ENCODE results near the gene SERPINA4.

DNA sequence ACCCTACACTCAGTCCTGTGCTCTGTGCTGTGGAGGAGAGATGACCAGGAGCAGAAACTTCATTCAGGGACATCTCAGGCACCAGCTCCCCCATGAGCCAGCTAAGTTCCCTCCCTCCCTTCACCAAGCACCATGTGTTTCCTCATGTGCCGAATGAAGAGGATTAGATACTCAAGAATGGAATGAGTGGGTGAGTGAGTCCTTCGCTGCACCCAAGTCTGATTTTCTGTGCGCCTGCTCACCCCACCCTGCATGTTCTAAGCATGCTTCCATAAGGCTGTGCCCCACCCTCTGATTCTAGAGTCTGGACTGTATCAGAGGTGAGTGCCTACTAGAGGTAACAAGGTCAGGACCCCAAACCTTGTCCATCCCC, 32.1 kb downstream of the SERPINA4 start:
- TF ChIP-seq, protein P1, sequence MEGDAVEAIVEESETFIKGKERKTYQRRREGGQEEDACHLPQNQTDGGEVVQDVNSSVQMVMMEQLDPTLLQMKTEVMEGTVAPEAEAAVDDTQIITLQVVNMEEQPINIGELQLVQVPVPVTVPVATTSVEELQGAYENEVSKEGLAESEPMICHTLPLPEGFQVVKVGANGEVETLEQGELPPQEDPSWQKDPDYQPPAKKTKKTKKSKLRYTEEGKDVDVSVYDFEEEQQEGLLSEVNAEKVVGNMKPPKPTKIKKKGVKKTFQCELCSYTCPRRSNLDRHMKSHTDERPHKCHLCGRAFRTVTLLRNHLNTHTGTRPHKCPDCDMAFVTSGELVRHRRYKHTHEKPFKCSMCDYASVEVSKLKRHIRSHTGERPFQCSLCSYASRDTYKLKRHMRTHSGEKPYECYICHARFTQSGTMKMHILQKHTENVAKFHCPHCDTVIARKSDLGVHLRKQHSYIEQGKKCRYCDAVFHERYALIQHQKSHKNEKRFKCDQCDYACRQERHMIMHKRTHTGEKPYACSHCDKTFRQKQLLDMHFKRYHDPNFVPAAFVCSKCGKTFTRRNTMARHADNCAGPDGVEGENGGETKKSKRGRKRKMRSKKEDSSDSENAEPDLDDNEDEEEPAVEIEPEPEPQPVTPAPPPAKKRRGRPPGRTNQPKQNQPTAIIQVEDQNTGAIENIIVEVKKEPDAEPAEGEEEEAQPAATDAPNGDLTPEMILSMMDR (IDR thresholded peaks at IDR 0.05; ENCODE audit: poor library complexity, severe bottlenecking): no peak
- TF ChIP-seq EP300 (conservative IDR thresholded peaks at IDR 0.05; ENCODE audit: poor library complexity, severe bottlenecking): no peak
- no peak for TF ChIP-seq MXI1 (conservative IDR thresholded peaks at IDR 0.05; ENCODE audit: poor library complexity, severe bottlenecking)
- no peak for TF ChIP-seq POLR2AphosphoS5 (IDR thresholded peaks at IDR 0.05)
